GM23338 (cell line): ENCODE results near the gene KLK15. TPM values are rescaled to one million over a fixed set of nuclear protein-coding genes. Genes with fewer than 3 reads are reported as not detected.

Source experiments
- CREB1 ChIP-seq: fragments of 250-450 bp; sonication (Bioruptor Pico); IDR thresholded peaks from 2 replicates; pipeline ENCODE4 v1.5.0; 2020; ENCODE audit warnings: low read depth, mild to moderate bottlenecking, moderate library complexity
- CTCF ChIP-seq, 2 experiments: fragments of 200-600 bp in 1 of 2; sonication (generic) in 1 of 2; conservative IDR thresholded peaks; 2 replicates each; pipeline versions ENCODE4 v1.5.1 to v1.6.1; 2016 to 2017; ENCODE audit warnings: antibody characterized with exemption in 2 of 2, low read depth in 2 of 2, mild to moderate bottlenecking in 2 of 2, moderate library complexity in 1 of 2
- ETS1 ChIP-seq: IDR thresholded peaks from 2 replicates; pipeline ENCODE4 v1.6.1; 2016; ENCODE audit warnings: antibody characterized with exemption
- EZH2phosphoT487 ChIP-seq: fragments of 200-600 bp; sonication (generic); IDR thresholded peaks from one replicate; pipeline ENCODE4 v1.8.1; 2018; ENCODE audit warnings: antibody characterized with exemption; ENCODE audit not compliant: unreplicated experiment
- JUNB ChIP-seq: IDR thresholded peaks from one replicate; pipeline ENCODE4 v1.6.1; 2016; ENCODE audit warnings: antibody characterized with exemption; ENCODE audit not compliant: unreplicated experiment
- NANOG ChIP-seq: IDR thresholded peaks from 2 replicates; pipeline ENCODE4 v1.6.1; 2016; ENCODE audit warnings: antibody characterized with exemption, borderline replicate concordance
- POLR2AphosphoS5 ChIP-seq: IDR thresholded peaks from 2 replicates; pipeline ENCODE4 v1.6.1; 2016; ENCODE audit warnings: antibody characterized with exemption, low read depth
- REST ChIP-seq: IDR thresholded peaks from one replicate; pipeline ENCODE4 v1.6.1; 2018; ENCODE audit warnings: antibody characterized with exemption; ENCODE audit not compliant: unreplicated experiment
- STAT1 ChIP-seq: IDR thresholded peaks from one replicate; pipeline ENCODE4 v1.6.1; 2016; ENCODE audit warnings: antibody characterized with exemption; ENCODE audit not compliant: unreplicated experiment
- ZNF114 ChIP-seq: fragments of 250-450 bp; sonication (Bioruptor Pico); IDR thresholded peaks from 2 replicates; pipeline ENCODE4 v1.5.0; 2020; ENCODE audit warnings: mild to moderate bottlenecking, moderate library complexity
- ZNF331 ChIP-seq: fragments of 250-450 bp; sonication (Bioruptor Pico); IDR thresholded peaks from 2 replicates; pipeline ENCODE4 v1.5.0; 2020; ENCODE audit warnings: low read depth, mild to moderate bottlenecking, moderate library complexity
- ZNF462 ChIP-seq: fragments of 250-450 bp; sonication (Bioruptor Pico); IDR thresholded peaks from 2 replicates; pipeline ENCODE4 v1.5.0; 2020; ENCODE audit warnings: mild to moderate bottlenecking, moderate library complexity
- polyA plus RNA-seq: library from polyadenylated mRNA; unstranded; fragments of >200 nt; fragmentation: Nextera tagmentation; extraction: Ambion mirVana; gene quantifications from 2 replicates; pipeline ENCODE4 v1.2.1, GENCODE V29; 2016
- total RNA-seq: library from RNA; depleted of rRNA; stranded (reverse); fragments of >200 nt; shearing (Covaris generic); gene quantifications from 2 replicates; pipeline ENCODE4 v1.2.3, GENCODE V29; 2014

KLK15 gene
- total and polyA plus RNA-seq, 2 experiments from 2014 or later = not detected

- TF ChIP-seq ZNF462 (CRISPR knock-in tag) (no peak), ZNF114 (no peak), ZNF331 (CRISPR knock-in tag) (no peak), REST (no peak), NANOG (no peak), JUNB (no peak), POLR2AphosphoS5 (no peak), CTCF (conservative IDR thresholded peaks at IDR 0.05; ENCODE audit: low read depth in 2 of 2) (no peak), STAT1 (no peak), CREB1 (CRISPR knock-in tag) (no peak), ETS1 (no peak), EZH2phosphoT487 (no peak)
Observed at GRCh38 chr19:50778906-50779430, 54.4 kb downstream of the KLK15 start (continued).
